OCI-LY1 (cell line): ENCODE results near the gene STK11IP.

Experiments used
- EZH2 ChIP-seq: fragments of 200-600 bp; sonication (generic), shearing (Covaris generic); IDR thresholded peaks from 2 replicates; pipeline ENCODE4 v1.8.0; 2017; ENCODE audit warnings: borderline replicate concordance, mixed run types, mild to moderate bottlenecking, antibody characterized with exemption, low read length, moderate library complexity, mixed read lengths
- TF ChIP-seq, protein P1 (sequence below): fragments of 200-600 bp; sonication (generic), shearing (Covaris generic); IDR thresholded peaks from 2 replicates; pipeline ENCODE4 v1.5.1; 2017; ENCODE audit warnings: mild to moderate bottlenecking, antibody characterized with exemption, low read length, moderate library complexity, mixed read lengths

DNA sequence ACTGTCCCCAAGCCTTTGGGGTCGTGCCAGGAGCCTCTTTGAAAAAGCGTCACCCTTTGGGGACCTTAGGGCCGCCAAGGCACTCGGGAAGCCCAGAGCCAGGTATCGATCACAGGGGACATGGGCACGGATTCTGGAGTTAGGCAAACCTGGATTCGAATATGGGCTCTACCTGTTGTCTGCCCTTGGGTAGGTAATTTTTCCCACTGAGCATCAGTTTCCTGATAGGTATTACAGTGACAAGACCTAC, 44.6 kb upstream of the STK11IP start:
- TF ChIP-seq, protein P1, sequence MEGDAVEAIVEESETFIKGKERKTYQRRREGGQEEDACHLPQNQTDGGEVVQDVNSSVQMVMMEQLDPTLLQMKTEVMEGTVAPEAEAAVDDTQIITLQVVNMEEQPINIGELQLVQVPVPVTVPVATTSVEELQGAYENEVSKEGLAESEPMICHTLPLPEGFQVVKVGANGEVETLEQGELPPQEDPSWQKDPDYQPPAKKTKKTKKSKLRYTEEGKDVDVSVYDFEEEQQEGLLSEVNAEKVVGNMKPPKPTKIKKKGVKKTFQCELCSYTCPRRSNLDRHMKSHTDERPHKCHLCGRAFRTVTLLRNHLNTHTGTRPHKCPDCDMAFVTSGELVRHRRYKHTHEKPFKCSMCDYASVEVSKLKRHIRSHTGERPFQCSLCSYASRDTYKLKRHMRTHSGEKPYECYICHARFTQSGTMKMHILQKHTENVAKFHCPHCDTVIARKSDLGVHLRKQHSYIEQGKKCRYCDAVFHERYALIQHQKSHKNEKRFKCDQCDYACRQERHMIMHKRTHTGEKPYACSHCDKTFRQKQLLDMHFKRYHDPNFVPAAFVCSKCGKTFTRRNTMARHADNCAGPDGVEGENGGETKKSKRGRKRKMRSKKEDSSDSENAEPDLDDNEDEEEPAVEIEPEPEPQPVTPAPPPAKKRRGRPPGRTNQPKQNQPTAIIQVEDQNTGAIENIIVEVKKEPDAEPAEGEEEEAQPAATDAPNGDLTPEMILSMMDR, result no peak
- no peak for TF ChIP-seq EZH2
